ELR (cell line): ENCODE data around the gene SOX4.
A peak's percentile ranks its signal among the peaks of the same experiment; 100 is the strongest.

ENCODE experiments used
- DNase-seq: peaks from one replicate; pipeline ENCODE4 v3.0.0-alpha.2; 2015; ENCODE audit warnings: low read depth

SOX4 gene

GRCh38 chr6:21594416-21595281 is 1.1 kb downstream of the SOX4 start:
- DNase-seq = peak; percentile 70

DNA sequence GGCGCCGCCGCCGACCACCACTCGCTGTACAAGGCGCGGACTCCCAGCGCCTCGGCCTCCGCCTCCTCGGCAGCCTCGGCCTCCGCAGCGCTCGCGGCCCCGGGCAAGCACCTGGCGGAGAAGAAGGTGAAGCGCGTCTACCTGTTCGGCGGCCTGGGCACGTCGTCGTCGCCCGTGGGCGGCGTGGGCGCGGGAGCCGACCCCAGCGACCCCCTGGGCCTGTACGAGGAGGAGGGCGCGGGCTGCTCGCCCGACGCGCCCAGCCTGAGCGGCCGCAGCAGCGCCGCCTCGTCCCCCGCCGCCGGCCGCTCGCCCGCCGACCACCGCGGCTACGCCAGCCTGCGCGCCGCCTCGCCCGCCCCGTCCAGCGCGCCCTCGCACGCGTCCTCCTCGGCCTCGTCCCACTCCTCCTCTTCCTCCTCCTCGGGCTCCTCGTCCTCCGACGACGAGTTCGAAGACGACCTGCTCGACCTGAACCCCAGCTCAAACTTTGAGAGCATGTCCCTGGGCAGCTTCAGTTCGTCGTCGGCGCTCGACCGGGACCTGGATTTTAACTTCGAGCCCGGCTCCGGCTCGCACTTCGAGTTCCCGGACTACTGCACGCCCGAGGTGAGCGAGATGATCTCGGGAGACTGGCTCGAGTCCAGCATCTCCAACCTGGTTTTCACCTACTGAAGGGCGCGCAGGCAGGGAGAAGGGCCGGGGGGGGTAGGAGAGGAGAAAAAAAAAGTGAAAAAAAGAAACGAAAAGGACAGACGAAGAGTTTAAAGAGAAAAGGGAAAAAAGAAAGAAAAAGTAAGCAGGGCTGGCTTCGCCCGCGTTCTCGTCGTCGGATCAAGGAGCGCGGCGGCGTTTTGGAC is 2.0 kb downstream of the SOX4 start:
- peak; percentile 26 for DNase-seq

DNA sequence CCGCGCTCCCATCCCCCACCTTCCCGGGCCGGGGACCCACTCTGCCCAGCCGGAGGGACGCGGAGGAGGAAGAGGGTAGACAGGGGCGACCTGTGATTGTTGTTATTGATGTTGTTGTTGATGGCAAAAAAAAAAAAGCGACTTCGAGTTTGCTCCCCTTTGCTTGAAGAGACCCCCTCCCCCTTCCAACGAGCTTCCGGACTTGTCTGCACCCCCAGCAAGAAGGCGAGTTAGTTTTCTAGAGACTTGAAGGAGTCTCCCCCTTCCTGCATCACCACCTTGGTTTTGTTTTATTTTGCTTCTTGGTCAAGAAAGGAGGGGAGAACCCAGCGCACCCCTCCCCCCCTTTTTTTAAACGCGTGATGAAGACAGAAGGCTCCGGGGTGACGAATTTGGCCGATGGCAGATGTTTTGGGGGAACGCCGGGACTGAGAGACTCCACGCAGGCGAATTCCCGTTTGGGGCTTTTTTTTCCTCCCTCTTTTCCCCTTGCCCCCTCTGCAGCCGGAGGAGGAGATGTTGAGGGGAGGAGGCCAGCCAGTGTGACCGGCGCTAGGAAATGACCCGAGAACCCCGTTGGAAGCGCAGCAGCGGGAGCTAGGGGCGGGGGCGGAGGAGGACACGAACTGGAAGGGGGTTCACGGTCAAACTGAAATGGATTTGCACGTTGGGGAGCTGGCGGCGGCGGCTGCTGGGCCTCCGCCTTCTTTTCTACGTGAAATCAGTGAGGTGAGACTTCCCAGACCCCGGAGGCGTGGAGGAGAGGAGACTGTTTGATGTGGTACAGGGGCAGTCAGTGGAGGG is 2.8 kb downstream of the SOX4 start:
- peak; percentile 49 for DNase-seq

DNA sequence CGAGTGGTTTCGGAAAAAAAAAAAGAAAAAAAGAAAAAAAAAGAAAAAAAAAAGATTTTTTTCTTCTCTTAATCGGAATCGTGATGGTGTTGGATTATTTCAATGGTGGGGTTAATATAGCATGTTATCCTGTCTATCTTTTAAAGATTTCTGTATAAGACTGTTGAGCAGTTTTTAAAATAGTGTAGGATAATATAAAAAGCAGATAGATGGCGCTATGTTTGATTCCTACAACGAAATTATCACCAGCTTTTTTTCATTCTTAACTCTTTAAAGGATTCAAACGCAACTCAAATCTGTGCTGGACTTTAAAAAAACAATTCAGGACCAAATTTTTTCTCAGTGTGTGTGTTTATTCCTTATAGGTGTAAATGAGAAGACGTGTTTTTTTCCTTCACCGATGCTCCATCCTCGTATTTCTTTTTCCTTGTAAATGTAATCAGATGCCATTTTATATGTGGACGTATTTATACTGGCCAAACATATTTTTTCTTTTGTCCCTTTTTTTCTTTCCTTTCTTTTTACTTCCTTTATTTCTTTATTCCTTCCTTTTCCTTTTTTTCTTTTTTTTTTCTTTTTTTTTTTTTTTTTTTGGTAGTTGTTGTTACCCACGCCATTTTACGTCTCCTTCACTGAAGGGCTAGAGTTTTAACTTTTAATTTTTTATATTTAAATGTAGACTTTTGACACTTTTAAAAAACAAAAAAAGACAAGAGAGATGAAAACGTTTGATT is 3.6 kb downstream of the SOX4 start:
- peak; percentile 64 for DNase-seq

- DNase-seq = peak; percentile 50
Measured at GRCh38 chr6:21597801-21598673, 4.5 kb downstream of the SOX4 start.

- DNase-seq = no peak
Measured at GRCh38 chr6:21598674-21599023, 5.1 kb downstream of the SOX4 start.

- no peak for DNase-seq
Measured at GRCh38 chr6:21599051-21599696, 5.6 kb downstream of the SOX4 start.

DNA sequence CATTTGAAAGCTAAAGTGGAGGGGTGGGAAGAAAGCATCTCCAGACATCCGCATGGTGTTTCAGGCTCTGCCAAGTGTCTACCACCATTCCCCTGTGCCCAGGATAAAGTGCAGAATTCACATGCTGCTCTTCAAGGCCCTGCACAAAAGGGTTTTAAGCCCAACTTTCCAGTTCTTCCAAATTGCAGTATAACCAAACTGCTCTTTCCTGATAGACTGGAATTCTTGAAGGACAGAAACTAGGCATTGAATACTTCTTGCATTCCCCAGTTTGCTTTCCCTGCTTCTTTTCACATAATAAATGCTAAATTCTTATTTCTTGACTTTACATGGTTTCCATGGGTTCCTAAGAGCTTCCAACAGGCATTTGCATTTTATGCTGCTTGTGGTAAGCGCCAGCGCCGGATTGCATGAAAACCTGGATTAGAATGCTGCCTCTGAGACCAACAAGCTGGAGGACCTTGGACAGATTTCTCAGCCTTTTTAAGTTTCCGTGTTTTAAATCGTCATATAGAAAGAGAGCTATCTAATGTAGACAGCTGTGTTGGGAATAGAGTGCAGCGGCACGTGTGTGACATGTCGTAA is 7.9 kb downstream of the SOX4 start:
- no peak for DNase-seq

DNA sequence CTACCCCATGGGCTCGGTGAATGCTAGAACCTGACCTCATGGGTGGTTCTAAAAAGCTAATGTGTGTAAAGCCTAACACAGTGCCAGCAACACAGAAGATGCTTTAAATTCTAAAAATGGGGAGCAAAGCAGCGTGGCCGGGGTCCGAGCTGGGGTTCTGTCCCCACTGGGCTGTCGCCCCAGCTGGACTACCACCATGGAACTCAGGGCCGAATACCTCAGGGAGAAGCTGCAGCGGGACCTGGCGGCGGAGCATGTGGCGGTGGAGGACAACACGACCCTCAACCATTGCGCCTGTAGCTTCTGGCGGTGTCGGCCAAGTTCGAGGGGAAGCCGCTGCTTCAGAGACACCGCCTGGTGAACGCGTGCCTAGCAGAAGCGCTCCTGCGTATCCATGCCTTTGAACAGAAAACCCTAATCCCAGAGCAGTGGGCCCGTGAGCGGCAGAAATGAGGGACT is 8.4 kb downstream of the SOX4 start:
- DNase-seq = no peak

- no peak for DNase-seq
Measured at GRCh38 chr6:21603082-21603952, 9.8 kb downstream of the SOX4 start.

DNA sequence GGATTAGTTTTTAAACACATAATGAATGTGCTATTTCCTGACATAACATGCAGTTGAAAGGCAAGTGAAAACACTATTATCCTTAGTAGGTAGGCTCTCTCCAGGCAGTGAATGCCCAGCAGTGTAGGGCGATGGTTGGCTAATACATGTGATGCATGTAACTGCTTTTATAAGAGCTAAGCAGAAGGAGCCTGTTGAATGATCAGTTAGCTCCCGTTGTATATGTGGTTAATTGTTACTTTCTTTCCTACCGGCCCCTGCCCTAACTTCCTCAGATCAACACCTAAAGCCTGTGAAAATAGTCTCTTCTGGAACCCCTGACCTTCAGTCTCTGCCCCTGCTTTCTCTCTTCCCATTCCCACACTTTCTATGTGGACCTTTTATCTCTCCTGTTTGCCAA is 10.5 kb downstream of the SOX4 start:
- no peak for DNase-seq

DNA sequence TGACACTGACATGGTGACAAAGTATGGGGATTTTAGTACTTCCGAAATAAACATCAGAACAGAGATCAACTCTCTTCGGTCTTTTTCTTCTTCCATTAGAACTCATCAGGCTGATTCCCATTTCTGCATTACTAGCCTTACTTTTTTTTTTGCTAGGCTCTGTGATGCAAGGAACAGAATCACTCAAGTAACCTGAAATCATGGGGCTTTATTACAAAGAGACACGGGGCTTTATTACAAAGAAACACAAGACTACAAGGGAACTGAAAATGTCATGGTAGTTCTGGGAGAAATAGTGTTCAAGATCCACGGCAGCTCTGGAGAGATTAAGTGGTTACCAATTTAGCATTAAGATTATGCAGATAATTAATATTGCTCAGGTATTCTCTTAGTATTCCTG is 11.6 kb downstream of the SOX4 start:
- DNase-seq = no peak

DNA sequence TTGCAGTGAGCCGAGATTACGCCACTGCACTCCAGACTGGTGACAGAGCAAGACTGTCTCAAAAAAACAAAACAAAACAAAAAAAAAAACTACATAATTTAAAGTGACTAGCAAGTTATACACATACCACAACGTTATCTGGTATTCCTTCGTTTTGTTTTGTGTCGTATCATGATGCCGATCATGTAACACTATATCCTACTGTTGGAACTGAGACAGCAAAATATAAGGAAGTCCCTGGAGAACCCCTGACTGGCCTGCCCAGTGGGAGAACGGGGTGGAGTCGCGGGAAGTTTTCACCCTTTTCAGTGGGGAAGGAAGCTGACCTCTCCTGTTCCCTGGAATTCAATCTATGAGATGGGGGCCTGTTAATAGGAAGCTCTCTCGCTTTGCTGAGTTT is 15.1 kb downstream of the SOX4 start:
- DNase-seq = no peak

DNA sequence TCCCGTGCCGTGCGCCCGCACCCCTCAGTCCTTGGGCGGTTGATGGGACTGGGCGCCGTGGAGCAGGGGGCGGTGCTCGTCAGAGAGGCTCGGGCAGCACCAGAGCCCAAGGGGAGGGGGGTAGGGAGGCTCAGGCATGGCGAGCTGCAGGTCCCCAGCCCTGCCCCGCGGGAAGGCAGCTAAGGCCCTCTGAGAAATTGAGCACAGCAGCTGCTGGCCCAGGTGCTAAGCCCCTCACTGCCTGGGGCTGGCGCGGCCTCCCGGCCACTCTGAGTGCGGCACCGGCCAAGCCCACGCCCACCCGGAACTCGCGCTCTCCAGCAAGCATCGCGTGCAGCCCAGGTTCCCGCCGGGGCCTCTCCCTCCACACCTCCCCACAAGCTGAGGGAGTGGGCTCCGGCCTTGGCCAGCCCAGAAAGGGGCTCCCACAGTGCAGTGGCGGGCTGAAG is 16.4 kb downstream of the SOX4 start:
- no peak for DNase-seq

DNA sequence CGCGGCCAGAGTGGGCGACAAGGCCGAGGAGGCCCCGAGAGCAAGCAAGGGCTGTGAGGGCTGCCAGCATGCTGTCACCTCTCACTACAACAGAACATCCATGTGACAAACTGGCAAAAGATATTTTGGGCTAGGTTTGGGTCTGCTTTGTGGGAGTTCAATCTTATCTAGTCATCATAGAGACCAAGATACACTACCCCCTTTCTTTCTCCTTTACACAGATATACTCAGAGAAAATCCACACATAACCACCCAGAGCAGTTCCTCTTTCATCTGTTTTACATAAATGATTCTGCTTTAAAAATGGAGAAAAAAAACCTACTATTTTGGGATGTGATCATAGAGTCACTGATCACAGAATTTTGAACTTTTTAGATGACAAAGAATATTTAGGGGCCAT is 16.8 kb downstream of the SOX4 start:
- no peak for DNase-seq

GRCh38 chr6:21611485-21611884 is 17.9 kb downstream of the SOX4 start:
- DNase-seq = no peak

DNA sequence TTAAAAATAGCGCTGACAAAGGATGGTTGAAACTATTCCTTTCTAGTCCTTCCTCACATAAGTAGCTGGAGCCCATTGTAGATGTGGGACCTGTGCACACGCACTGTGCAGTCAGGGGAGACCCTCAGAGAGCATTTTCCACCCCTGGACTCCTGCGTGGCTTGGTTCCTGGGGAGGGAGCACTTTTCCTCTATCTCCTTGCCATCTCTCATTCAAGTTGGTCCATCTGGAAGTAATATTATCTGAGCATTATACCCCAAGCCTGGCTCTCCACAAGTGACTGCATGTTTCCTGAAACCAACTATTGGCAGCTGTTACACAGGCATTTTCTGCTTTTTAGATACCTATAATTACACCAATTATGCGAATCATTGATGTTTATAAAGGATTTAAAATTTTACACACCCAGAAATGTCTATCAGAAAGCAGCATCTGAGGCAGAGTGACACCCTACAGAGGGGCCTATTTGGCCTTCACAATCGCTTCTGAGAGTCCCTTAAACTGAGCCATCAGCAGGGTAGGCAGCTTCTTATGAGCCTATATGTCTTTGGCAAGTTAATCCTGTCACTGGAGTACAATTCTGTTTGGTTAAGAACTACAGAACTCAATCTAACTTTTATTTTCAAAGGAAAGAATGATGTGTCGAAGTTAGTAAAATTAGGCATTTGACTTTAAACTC is 18.7 kb downstream of the SOX4 start:
- DNase-seq = no peak

DNA sequence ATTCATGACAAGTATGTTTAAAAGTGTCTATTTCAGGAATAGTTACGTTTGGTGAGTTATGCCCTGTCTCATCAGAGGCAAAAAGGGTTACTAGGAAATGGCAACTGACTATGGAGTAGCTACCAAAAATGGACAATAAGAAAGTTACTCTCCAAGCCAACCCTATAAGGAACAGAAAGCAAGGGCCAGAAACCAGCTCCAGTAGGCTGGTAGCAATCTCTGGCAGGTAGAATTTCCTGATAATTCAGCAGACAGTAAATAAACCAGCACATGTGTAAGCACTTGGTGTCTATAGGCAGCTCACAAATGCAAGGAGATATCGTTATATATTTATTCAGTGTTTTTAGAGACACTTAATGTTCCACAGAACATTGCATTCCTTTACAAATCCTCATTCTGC is 20.3 kb downstream of the SOX4 start:
- no peak for DNase-seq
